Amniotic stem cell (primary cell): Measurements from ENCODE around the gene ARHGEF40.
A peak's percentile ranks its signal among the peaks of the same experiment; 100 is the strongest.

Experiments
- DNase-seq: peaks from one replicate; lab custom pipeline; 2025; lab: John Stamatoyannopoulos, UW

The ARHGEF40 gene

GRCh38 chr14:21098076-21098891 lies 28.2 kb downstream of the ARHGEF40 start, which contains the start of gene ZNF219:
TSS of gene ZNF219 (minus strand) at chr14:21098655. CDS start at chr14:21093591, 5,064 bp downstream.
- DNase-seq: no peak

DNA sequence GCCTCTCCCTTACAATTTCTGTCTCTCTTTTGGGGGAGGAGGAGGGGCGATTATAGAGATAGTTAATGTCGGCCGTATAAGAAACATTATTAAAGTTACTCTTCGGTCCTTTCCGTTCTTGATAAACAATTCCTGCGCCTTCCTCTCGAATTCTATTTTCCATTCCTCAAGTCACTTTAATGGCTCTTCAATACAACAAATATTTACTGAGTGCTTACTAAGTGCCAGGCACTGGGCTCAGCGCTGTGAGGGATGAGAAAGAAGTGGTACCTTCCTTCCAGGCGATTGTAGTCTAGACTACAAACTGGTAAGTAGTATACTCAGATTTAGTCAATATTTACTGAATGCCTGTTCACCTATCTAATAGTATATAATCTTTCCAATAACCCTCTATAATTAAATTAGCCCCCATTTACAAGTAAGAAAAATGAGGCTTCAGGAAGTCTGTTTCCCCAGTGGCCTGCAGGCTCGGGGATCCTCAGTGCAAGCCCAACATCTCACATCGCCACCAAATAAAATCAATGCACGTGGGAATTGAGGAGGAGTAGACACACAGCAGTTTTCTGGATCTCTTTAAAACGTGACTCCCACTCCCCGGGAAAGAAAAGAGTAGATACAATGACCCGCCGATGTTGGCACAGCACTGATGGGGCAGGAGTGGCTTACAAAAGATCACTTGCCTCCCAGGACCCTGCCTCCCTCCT lies 28.9 kb downstream of the ARHGEF40 start:
- DNase-seq: no peak

DNA sequence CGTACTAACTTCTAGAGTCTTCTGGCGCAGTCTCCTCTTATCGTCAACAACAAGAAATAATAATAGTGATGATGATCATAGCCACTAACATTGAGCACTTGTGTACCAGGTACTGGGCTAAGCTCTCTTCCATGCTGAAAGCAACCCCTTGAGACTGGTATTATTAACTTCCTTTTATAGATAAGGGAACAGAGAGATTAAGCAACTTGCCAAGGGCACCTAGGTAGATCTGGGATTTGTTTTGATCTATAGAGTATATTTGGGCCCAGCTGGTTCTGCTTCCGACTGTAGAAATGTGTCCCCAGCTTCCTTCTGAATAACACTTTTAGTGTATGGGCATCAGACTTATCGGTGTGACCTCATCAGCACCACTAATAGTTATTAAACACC lies 29.5 kb downstream of the ARHGEF40 start:
- no peak for DNase-seq

DNA sequence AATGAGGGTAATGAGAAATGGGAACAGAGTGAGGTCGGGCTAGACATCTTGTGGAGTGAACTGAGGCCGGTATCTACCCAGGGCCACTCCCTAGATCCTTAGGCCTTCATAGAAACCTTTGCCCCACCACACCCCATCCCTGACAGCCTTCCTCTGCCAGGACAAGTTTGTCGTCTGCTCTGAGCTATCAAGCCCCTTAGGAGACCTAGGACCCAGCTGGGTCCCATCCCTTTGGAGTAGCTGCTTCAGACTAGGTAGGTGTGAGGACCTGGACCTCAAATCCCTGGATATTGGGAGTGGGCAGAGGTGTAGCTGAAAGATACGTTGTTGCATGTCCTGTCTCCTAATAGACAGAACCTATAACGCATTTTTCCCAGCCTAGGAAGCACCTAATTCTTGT lies 30.8 kb downstream of the ARHGEF40 start, which contains the start of gene TMEM253:
Gene TMEM253, plus strand, starts transcription at position 136 of the 400 bp plus-strand sequence. CDS start 278 bp downstream, outside the sequence.
- DNase-seq: no peak

GRCh38 chr14:21101802-21102413 lies 31.8 kb downstream of the ARHGEF40 start:
- DNase-seq: no peak

DNA sequence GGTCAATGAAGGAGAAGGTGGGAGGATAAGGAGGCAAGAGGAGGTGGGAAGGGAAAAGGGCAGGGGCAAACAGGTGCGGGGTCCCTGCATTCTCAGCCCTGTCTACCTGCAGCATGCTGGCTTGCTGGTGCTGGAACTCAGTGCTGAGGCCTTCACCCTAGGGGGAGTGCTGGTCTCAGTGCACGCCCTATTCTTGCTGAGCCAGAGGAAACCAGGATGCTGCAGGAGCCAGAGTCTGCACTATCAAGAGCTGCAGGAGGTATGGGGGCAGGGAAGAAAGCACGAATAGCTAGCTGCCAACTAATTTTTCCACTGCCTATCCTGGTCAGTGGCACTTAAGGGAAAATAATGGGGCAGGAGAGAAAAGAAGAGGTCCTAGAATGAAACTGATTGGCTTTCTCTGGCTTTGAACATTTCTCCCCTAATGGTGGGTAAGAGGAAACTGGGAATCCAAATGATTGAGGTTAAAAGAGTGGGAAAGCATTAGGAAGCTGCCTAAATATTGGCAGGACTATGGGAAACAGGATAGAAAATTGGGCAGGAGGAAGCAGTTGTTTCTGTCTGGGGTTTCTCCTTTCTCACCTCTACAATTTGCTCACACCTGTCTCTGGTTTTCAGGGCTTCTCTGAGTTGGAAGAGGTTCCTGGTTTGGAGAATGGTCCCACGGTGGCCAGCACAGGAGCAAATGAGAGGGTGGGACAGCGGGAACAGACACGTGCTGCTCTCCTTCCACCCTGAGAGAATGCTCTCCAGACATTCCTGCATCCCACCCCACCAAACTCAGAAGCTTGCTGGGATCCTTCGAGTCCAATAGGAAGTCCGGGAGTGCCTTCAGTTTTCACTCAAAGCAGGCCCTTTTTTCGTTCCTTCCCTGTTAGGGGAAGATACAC lies 32.7 kb downstream of the ARHGEF40 start:
- no peak for DNase-seq

GRCh38 chr14:21103411-21103709 lies 33.3 kb downstream of the ARHGEF40 start:
- DNase-seq: no peak

- DNase-seq: peak; percentile 96
Observed at GRCh38 chr14:21103710-21104447, 33.8 kb downstream of the ARHGEF40 start.

DNA sequence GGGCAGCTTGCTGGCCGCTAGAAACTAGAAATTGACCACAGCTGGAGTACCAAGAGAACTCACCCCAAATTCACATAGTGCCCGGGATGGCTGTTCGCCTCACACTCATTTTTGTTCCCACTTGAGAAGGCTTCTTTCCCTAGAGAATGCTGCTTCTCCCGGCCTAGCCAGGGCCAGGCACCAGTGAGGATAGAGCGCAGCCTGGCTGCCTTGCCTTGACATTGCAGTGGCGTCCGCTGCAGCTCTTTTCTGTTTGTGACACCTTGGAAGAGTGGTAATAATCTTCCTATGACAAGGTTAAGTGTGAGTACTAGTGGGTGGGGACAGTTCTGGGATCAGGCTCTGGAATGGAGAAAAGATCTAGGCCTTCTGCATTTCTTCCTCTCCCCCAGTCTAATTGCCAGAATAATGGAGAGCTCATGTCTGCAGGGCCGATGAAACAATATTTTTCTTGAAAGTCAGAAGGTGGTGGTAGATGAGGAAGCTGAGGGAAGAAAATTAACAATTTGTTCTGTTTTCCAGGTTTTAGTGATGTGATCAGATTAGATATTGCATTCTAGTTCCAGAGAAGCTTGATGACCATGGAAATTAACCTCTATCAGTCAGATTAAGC lies 34.5 kb downstream of the ARHGEF40 start:
- peak; percentile 43 for DNase-seq

DNA sequence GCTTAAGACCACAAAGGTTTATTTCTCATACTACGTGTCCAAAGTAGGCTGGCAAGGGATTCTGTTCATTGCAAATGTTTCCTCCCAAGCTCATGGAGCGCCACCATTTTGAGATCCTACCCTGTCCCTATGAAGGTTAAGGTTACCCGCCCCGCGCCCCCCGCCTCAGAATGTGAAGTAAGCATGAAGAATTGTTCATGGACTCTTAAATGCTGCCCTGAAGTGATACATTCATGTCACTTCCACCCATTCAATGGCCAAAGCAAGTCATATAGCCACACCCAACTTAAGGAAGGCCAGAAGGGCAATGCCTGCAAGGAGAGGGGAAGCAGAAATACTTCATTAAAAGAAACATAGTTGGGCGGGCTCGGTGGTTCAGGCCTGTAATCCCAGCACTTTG lies 35.0 kb downstream of the ARHGEF40 start:
- DNase-seq: no peak

DNA sequence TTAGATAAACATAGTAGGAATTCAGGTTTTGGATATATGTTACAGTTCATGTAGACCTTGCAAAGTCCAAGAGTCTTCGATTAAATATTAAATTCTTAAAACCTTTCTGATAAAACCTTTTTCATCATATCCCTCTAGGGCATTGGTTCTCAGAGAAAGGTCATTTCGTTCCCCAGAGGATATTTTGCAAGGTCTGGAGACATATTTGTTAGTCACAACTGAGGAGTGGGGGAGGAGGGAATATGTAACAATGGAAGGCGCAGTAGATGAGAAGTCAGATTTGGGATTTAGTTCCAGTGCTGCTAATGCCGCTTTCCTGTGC lies 36.0 kb downstream of the ARHGEF40 start:
- DNase-seq: no peak

DNA sequence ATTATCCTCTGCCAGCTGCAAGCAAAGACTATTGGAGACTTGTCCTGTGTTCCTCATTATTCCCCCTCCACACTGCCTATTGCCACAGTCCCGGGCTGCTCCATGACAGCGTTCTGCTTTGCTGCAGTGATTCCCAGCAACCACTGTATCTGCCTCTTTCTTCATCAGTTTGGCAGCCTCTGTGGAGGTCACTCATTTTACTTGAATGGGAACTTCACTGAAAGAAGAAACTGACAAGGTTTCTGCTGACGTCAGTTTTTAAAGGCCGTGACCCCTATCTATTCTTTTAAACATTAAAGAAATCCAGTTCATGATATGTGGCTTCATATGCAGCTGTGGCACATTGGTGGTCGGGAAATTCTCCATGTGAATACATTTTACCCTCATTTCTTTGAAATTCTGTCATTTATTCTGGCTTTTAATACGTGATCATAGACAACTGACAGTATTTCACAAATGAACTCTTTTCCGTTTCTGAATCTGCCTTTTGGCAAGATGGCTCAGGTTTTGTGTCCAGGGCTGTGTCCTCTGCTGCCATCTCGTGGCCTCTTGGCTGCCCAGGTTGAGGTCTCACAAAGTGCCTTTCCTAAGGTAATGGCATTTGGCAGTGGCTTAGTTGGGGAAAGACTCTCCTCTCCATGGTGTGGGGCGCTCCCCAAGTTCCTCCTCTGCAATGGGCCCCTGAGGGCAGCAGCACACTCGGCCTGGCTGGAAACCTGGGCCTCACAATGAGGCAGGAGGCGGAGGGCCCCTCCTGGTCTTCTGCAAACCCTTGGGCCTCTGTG lies 36.6 kb downstream of the ARHGEF40 start:
- peak; percentile 53 for DNase-seq

GRCh38 chr14:21107283-21107800 lies 37.2 kb downstream of the ARHGEF40 start:
- no peak for DNase-seq

- no peak for DNase-seq
Observed at GRCh38 chr14:21108791-21109190, 38.7 kb downstream of the ARHGEF40 start.

GRCh38 chr14:21109377-21110138 lies 39.5 kb downstream of the ARHGEF40 start:
- no peak for DNase-seq

DNA sequence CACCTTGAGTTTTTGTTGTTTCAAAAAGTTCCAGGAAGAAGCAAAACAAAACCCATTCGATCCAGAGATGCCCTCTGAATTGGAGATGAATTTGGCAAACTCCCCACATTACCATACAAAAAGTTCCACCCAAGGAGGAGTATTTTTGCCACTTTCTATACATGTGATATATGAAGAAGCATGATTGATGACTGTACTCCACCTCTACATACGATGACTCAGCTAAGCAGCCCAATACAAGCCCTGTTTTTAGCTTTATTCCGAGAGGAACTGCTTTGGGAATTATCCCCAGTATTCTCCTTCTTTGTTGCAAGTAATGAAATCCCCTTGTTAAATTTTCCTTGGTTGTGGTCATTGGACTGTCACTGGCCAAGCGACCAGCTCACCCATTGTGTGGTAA lies 42.2 kb downstream of the ARHGEF40 start:
- DNase-seq: no peak

DNA sequence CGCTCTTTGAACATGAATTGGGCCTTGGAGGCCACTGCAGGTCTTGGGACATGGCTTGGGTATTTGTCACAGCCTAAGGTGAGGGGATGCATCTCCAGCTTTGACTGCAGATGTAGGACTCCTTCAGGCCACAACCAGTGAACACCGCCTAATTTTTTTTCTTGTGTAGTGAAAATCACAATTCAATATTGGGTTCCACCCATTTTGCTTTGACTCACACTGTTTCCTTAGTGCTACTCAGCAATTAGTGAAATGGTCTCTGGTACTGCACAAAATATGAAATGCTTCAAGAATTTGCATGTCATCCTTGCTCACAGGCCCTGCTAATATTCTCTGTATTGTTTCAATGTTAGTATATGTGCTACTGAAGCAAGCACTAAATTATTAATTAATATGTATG lies 43.3 kb downstream of the ARHGEF40 start:
- DNase-seq: no peak

- no peak for DNase-seq
Observed at GRCh38 chr14:21118933-21119332, 48.8 kb downstream of the ARHGEF40 start.

DNA sequence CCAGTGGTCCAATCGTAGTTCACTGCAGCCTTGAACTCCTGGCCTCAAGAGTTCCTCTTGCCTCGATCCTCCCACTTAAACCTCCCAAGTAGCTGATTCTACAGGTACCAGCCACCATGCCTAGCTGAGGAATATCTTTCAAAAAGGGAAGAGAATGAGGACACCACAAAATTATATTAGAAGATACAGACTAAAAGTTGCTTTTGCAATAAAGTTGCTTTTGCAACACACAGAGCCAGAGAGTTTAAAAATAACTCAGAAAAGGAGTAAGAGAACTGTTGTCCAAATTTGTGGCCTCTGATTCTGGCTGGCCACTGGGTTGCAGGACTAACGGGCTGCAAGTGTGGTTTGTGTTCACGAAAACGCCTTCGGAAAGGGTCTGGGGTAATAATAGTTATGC lies 50.6 kb downstream of the ARHGEF40 start:
- DNase-seq: no peak
